Limb (tissue), 2 donors: Measurements from ENCODE around the gene TMEM270.
"Not testable (repeated sequence)": the region's sequence is repeated elsewhere in the genome, so short reads cannot be mapped to it uniquely, and the experiment has no call there.

Experiments
- DNase-seq, 2 donors: peaks; one replicate each; pipeline ENCODE4 v3.0.0-alpha.2; 2016; ENCODE audit errors: extremely low spot score in 2 of 2

The TMEM270 gene

GRCh38 chr7:73860859-73861258, at the start of gene TMEM270:
TMEM270 (plus strand) TSS chr7:73861159; CDS start chr7:73861195, 36 bp downstream.
- no peak for DNase-seq

GRCh38 chr7:73811760-73812168, 49.2 kb upstream of the TMEM270 start:
- peak in 1 of 2 donors; percentile 52 for DNase-seq

- DNase-seq = no peak
These were observed 48.0 kb upstream of the TMEM270 start for GRCh38 chr7:73812996-73813395.

- DNase-seq = no peak
These were observed 45.5 kb upstream of the TMEM270 start for GRCh38 chr7:73815436-73815835.

- DNase-seq = no peak
These were observed 43.8 kb upstream of the TMEM270 start for GRCh38 chr7:73817121-73817520.

- no peak for DNase-seq
These were observed 40.9 kb upstream of the TMEM270 start for GRCh38 chr7:73820013-73820412.

GRCh38 chr7:73821597-73822285, 39.2 kb upstream of the TMEM270 start:
- not testable (repeated sequence) for DNase-seq

GRCh38 chr7:73822319-73823173, 38.4 kb upstream of the TMEM270 start:
- no peak for DNase-seq

GRCh38 chr7:73823257-73823656, 37.7 kb upstream of the TMEM270 start:
- DNase-seq = no peak

- no peak for DNase-seq
These were observed 36.9 kb upstream of the TMEM270 start for GRCh38 chr7:73823873-73824592.

GRCh38 chr7:73824986-73825385, 36.0 kb upstream of the TMEM270 start:
- DNase-seq = no peak

GRCh38 chr7:73827567-73828106, 33.3 kb upstream of the TMEM270 start:
- no peak for DNase-seq

- no peak for DNase-seq
These were observed 32.7 kb upstream of the TMEM270 start for GRCh38 chr7:73828107-73828803.

- no peak for DNase-seq
These were observed 32.0 kb upstream of the TMEM270 start for GRCh38 chr7:73828972-73829371.

- DNase-seq = no peak
These were observed 31.5 kb upstream of the TMEM270 start for GRCh38 chr7:73829505-73829904.

GRCh38 chr7:73829921-73830680, 30.9 kb upstream of the TMEM270 start:
- DNase-seq = no peak

GRCh38 chr7:73830681-73831583, 30.0 kb upstream of the TMEM270 start, which contains the start of gene CLDN4:
CLDN4 (plus strand) TSS chr7:73830996; CDS start chr7:73831202, 206 bp downstream.
- peak in 1 of 2 donors; percentile 61 for DNase-seq

GRCh38 chr7:73831584-73831833, 29.4 kb upstream of the TMEM270 start:
- no peak for DNase-seq

GRCh38 chr7:73831834-73832651, 28.9 kb upstream of the TMEM270 start:
- DNase-seq = peak in 1 of 2 donors; percentile 45
